Cardiac septum (tissue), 1 donor: ENCODE data around the gene FBXO31. TPM values are rescaled to one million over a fixed set of nuclear protein-coding genes. Genes with fewer than 3 reads are reported as not detected.

Experiments
- DNase-seq: peaks from one replicate; pipeline ENCODE4 v3.0.0-alpha.2; 2020; ENCODE audit warnings: low spot score
- intact Hi-C: fragments of 100-400 bp; cut with DNase I; formaldehyde crosslinking; loops from one replicate; pipeline ENCODE4 v1.14.0; 2022
- long read RNA-seq: library from polyadenylated mRNA; unstranded; transcript quantifications from one replicate; pipeline ENCODE4 v2.0.0, GENCODE V29; 2021
- total RNA-seq: library from RNA; stranded (reverse); fragmentation: NEBNext Ultra II Directional; extraction: Animal tissue kit (Norgen Biotek cat#: 25700); gene quantifications from one replicate; pipeline ENCODE4 v1.2.1, GENCODE V29; 2021
- donor health status: DM: no; HTN: no; CAD: no.

The FBXO31 gene
- total RNA-seq, result 73.9 TPM
- long read RNA-seq, full-length matches to known transcripts, result 8 of 63 reads
- long read RNA-seq, partial matches to known transcripts, result 17 of 63 reads
- long read RNA-seq, other reads (novel, unspliced or antisense), result 38 of 63 reads

- intact Hi-C loops, result loop anchor here (2.0 kb wide), 1 partner anchor 67 kb away; the partner anchor contains the start of gene C16orf95
- peak; percentile 96 for DNase-seq
Observed at GRCh38 chr16:87383505-87384161, at the start of gene FBXO31. Gene FBXO31, minus strand, starts transcription at chr16:87383776. Its CDS starts 32 bp downstream, at chr16:87383744.

- intact Hi-C loops, result no loop called here
- no peak for DNase-seq
Observed at GRCh38 chr16:87432330-87432915, 48.8 kb upstream of the FBXO31 start.

GRCh38 chr16:87431926-87432325 is 48.4 kb upstream of the FBXO31 start:
- intact Hi-C loops, result no loop called here
- DNase-seq, result no peak

- intact Hi-C loops, result no loop called here
- peak; percentile 66 for DNase-seq
Observed at GRCh38 chr16:87426423-87427215, 43.0 kb upstream of the FBXO31 start.

- intact Hi-C loops, result no loop called here
- peak; percentile 31 for DNase-seq
Observed at GRCh38 chr16:87425941-87426340, 42.4 kb upstream of the FBXO31 start.

GRCh38 chr16:87424266-87424665 is 40.7 kb upstream of the FBXO31 start:
- intact Hi-C loops, result no loop called here
- DNase-seq, result no peak

GRCh38 chr16:87423429-87423828 is 39.9 kb upstream of the FBXO31 start:
- intact Hi-C loops, result no loop called here
- DNase-seq, result peak; percentile 33

GRCh38 chr16:87422106-87422505 is 38.5 kb upstream of the FBXO31 start:
- peak; percentile 38 for DNase-seq
- intact Hi-C loops, result no loop called here

- peak; percentile 50 for DNase-seq
- intact Hi-C loops, result no loop called here
Observed at GRCh38 chr16:87421003-87421912, 37.7 kb upstream of the FBXO31 start.

- DNase-seq, result peak; percentile 49
- intact Hi-C loops, result no loop called here
Observed at GRCh38 chr16:87420026-87421002, 36.7 kb upstream of the FBXO31 start.

GRCh38 chr16:87418644-87419043 is 35.1 kb upstream of the FBXO31 start:
- DNase-seq, result no peak
- intact Hi-C loops, result loop anchor here (5.0 kb wide), 3 partner anchors 134 to 219 kb away; no protein-coding TSS in a partner anchor

GRCh38 chr16:87418216-87418615 is 34.6 kb upstream of the FBXO31 start:
- peak; percentile 67 for DNase-seq
- intact Hi-C loops, result loop anchor here (5.0 kb wide), 3 partner anchors 134 to 219 kb away; no protein-coding TSS in a partner anchor

GRCh38 chr16:87417528-87417910 is 33.9 kb upstream of the FBXO31 start:
- no peak for DNase-seq
- intact Hi-C loops, result loop anchor here (5.0 kb wide), 3 partner anchors 135 to 220 kb away; no protein-coding TSS in a partner anchor

GRCh38 chr16:87416826-87417527 is 33.4 kb upstream of the FBXO31 start:
- DNase-seq, result no peak
- intact Hi-C loops, result loop anchor here (5.0 kb wide), 3 partner anchors 135 to 220 kb away; no protein-coding TSS in a partner anchor

GRCh38 chr16:87415441-87415840 is 31.9 kb upstream of the FBXO31 start:
- intact Hi-C loops, result loop anchor here (5.0 kb wide), 3 partner anchors 137 to 222 kb away; no protein-coding TSS in a partner anchor
- DNase-seq, result peak; percentile 38

GRCh38 chr16:87414251-87414680 is 30.7 kb upstream of the FBXO31 start:
- no peak for DNase-seq
- intact Hi-C loops, result no loop called here

- intact Hi-C loops, result no loop called here
- DNase-seq, result no peak
Observed at GRCh38 chr16:87412996-87413421, 29.4 kb upstream of the FBXO31 start.
